ENCODE results near the gene CXCR5. TPM values are rescaled to one million over a fixed set of nuclear protein-coding genes. Genes with fewer than 3 reads are reported as not detected.

The CXCR5 gene
- polyA plus RNA-seq, 3 donors = not detected

- DNase-seq (ENCODE audit: low read depth in 3 of 3, low spot score in 2 of 3) = no peak
Observed at GRCh38 chr11:118924591-118925585, 41.2 kb downstream of the CXCR5 start.

- DNase-seq (ENCODE audit: low read depth in 3 of 3, low spot score in 2 of 3) = no peak
Observed at GRCh38 chr11:118927554-118928100, 43.9 kb downstream of the CXCR5 start.

DNA sequence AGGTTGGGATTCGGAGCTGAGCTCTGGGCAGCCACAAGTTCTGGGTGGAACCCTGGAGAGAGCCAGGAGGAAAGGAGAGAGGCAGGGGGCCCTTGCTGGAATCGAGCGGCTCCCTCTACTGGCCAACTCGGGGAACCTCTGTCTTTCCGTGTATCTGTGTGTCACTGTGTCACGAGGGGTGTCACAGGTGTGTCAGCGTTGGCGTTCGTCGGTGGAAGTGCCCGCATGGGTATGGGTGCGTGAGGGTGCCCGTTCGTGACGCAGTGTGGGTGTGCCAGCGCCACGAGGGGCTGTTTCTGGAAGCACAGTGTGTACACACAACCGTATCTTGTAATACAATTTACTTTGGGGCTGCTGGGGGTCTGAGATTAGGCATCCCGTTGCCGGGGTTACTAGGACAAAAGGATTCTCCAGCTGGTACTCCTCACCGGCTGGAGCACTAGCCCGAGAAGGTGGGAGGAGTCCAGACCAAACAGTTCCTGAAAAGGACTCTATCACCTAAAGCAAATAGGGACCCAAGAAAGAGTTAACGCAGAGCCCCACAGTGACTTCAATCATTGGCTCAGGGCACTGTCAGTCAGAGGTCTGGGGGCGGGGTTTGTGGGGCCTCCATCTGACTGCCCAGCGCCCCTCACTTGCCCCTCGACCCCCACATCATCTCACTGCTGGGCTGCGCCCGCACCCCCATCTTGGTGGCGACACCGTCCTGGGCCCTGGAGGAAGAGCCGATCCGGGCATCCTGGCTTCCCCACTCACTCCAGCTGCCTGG lies 44.6 kb downstream of the CXCR5 start:
- peak; percentile 89 to 93 (median 92) for DNase-seq (ENCODE audit: low read depth in 3 of 3, low spot score in 2 of 3)

DNA sequence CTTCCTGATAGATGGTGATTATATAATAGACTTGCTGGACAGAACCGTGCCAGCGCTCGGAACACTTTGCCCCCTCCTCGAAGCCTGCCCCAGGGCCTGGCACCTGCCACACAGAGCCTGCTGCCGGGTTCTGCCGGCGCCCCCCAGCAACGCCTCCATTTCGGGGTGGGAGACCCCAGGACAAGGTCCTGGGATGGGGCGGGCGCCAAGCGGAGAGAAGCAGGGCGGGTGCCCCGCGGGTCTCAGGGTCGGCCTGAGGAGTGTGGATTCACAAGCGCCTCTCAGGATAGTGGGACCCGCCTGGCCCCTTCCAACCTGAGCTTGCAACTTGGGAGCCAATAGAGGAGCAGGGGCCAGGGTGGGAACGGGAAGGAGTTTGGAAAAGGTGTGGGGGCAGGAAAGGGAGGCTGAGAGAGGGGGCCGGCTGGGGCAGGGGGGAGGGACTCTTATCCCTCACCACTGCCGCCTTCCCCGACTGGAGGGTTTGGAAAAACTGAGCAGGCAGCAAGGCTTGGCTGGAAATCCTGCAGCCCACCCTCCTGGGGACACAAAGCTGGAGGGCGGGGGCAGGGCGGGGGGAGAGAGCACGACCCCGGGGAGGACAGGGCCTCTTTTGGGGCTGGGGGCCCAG lies 45.3 kb downstream of the CXCR5 start:
- no peak for DNase-seq (ENCODE audit: low read depth in 3 of 3, low spot score in 2 of 3)

- peak; percentile 82 to 92 (median 86) for DNase-seq (ENCODE audit: low read depth in 3 of 3, low spot score in 2 of 3)
Observed at GRCh38 chr11:118929501-118930093, 45.9 kb downstream of the CXCR5 start.

- peak in 2 of 3 donors; percentile 89 to 90 for DNase-seq (ENCODE audit: low read depth in 3 of 3, low spot score in 2 of 3)
Observed at GRCh38 chr11:118930094-118930712, 46.5 kb downstream of the CXCR5 start.

DNA sequence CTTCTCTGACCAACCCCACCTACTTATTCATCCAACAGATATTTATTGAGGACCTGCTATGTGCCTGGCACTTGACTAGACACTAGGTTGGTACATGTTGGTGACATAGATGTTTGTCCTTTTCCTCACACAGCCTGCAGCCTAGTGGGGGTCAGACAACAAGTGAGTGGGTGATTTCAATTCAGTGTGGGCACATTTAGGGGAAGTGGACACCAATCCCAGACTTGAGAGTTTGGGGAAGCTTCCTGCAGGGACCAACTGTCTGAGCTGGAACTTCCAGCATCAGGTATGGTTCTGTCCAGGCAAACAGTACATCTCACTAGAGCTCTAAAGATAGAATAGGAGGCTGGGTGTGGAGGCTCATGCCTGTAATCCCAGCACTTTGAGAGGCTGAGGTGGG lies 47.9 kb downstream of the CXCR5 start:
- no peak for DNase-seq (ENCODE audit: low read depth in 3 of 3, low spot score in 2 of 3)

GRCh38 chr11:118933486-118933885 lies 49.8 kb downstream of the CXCR5 start:
- DNase-seq (ENCODE audit: low read depth in 3 of 3, low spot score in 2 of 3) = no peak

DNA sequence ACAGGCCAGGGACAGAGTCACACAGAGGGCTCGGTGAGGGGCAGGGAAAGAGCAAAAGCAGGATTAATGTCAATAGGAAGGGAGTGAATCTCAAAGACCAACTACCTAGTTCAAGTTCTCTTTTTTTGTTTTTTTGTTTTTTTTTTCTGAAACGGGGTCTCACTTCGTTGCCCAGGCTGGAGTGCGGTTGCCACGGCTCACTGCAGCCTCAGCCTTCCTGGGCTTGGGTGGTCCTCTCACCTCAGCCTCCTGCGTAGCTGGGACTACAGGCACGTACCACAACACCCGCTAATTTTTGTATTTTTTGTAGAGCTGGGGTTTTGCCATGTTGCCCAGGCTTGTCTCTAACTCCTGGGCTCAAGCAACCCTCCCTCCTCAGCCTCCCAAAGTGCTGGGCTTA lies 51.7 kb downstream of the CXCR5 start:
- no peak for DNase-seq (ENCODE audit: low read depth in 3 of 3, low spot score in 2 of 3)

DNA sequence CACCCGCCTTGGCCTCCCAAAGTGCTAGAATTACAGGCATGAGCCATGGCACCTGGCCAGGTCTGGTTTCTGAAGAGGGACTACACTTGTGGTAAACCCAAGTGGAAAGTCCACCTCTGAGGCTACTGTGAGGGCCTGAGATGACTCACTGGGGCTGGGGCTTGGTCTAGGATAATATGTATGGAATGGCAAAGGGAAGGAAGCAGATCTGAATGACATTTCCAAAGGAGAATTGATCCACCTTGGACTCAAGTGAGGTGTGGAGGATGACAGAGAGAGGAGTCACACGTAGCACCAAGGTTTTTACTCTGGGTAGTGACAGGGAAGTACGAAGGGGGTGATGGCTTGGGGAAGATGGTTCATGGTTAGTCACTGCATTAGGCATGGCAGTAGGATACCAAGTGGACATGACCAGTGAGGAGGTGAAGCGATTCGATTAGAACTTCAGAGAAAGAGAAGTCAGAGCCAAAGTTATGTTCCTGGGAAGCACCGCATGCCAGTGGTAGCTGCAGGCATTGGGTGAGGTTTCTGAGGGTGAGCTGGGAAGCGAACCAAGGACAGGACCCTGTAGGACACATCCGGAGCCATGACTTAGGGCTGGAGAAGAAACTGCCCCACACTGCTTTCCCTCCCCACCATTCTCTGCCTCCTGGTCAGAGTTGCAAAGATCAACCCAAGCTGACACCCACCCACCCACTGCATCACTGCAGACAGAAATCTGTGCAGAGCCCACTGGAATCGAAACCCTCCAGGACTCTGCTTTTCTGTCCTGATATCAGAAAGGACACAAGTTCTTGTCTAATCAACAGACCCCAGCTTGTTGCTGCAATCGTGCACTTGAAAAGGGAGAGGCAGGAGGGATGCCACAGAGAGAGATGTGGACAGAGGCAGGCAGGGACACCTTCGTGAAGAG lies 55.1 kb downstream of the CXCR5 start:
- DNase-seq (ENCODE audit: low read depth in 3 of 3, low spot score in 2 of 3) = no peak

- no peak for DNase-seq (ENCODE audit: low read depth in 3 of 3, low spot score in 2 of 3)
Observed at GRCh38 chr11:118939404-118939915, 55.8 kb downstream of the CXCR5 start.

- DNase-seq (ENCODE audit: low read depth in 3 of 3, low spot score in 2 of 3) = no peak
Observed at GRCh38 chr11:118939953-118940598, 56.4 kb downstream of the CXCR5 start.

- DNase-seq (ENCODE audit: low read depth in 3 of 3, low spot score in 2 of 3) = no peak
Observed at GRCh38 chr11:118947091-118947490, 63.4 kb downstream of the CXCR5 start.

Other genes starting within 250 kb of the CXCR5 start
- gene TREH, start 204.2 kb upstream of the CXCR5 start, polyA plus RNA-seq (ENCODE audit: insufficient read length in 3 of 3) = 1 to 10 TPM in 1 of 3 donors, under 1 TPM in 2; 0.64 to 1.8 (median 0.75) TPM
- 100 to 1,000 TPM; 132 to 136 (median 135) TPM for gene DDX6, start 92.7 kb upstream of the CXCR5 start, polyA plus RNA-seq (ENCODE audit: insufficient read length in 3 of 3)
- gene BCL9L, start 42.0 kb downstream of the CXCR5 start, polyA plus RNA-seq (ENCODE audit: insufficient read length in 3 of 3) = 10 to 100 TPM; 21.3 to 23.4 (median 23.0) TPM
- 10 to 100 TPM in 1 of 3 donors, 1 to 10 TPM in 1, under 1 TPM in 1; 0.22 to 16.8 (median 7.0) TPM for gene UPK2, start 72.4 kb downstream of the CXCR5 start, polyA plus RNA-seq (ENCODE audit: insufficient read length in 3 of 3)
- gene FOXR1, start 87.9 kb downstream of the CXCR5 start, polyA plus RNA-seq (ENCODE audit: insufficient read length in 3 of 3) = not detected
- 10 to 100 TPM; 16.1 to 17.8 (median 17.1) TPM for gene CENATAC, start 114.2 kb downstream of the CXCR5 start, polyA plus RNA-seq (ENCODE audit: insufficient read length in 3 of 3)
- gene RPS25, start 134.5 kb downstream of the CXCR5 start, polyA plus RNA-seq (ENCODE audit: insufficient read length in 3 of 3) = 1,000 to 10,000 TPM; 1,153 to 1,249 (median 1,180) TPM
- gene TRAPPC4, start 134.9 kb downstream of the CXCR5 start, polyA plus RNA-seq (ENCODE audit: insufficient read length in 3 of 3) = 100 to 1,000 TPM in 2 of 3 donors, 10 to 100 TPM in 1; 92.9 to 142 (median 100) TPM
- 100 to 1,000 TPM in 1 of 3 donors, 10 to 100 TPM in 2; 81.1 to 115 (median 99.9) TPM for gene SLC37A4, start 147.0 kb downstream of the CXCR5 start, polyA plus RNA-seq (ENCODE audit: insufficient read length in 3 of 3)
- gene HYOU1, start 173.3 kb downstream of the CXCR5 start, polyA plus RNA-seq (ENCODE audit: insufficient read length in 3 of 3) = 100 to 1,000 TPM; 110 to 129 (median 127) TPM
- gene VPS11, start 183.9 kb downstream of the CXCR5 start, polyA plus RNA-seq (ENCODE audit: insufficient read length in 3 of 3) = 10 to 100 TPM; 52.2 to 59.8 (median 54.6) TPM
- 10 to 100 TPM; 24.5 to 29.5 (median 26.8) TPM for gene HMBS, start 201.0 kb downstream of the CXCR5 start, polyA plus RNA-seq (ENCODE audit: insufficient read length in 3 of 3)
- gene DPAGT1, start 218.0 kb downstream of the CXCR5 start, polyA plus RNA-seq (ENCODE audit: insufficient read length in 3 of 3) = 10 to 100 TPM; 55.7 to 62.6 (median 56.9) TPM
- gene C2CD2L, start 223.5 kb downstream of the CXCR5 start, polyA plus RNA-seq (ENCODE audit: insufficient read length in 3 of 3) = 10 to 100 TPM in 1 of 3 donors, 1 to 10 TPM in 2; 9.3 to 12.0 (median 9.5) TPM
- 10 to 100 TPM; 24.3 to 30.5 (median 29.3) TPM for gene HINFP, start 237.7 kb downstream of the CXCR5 start, polyA plus RNA-seq (ENCODE audit: insufficient read length in 3 of 3)